HCT116 (cell line): ENCODE results near the gene NCBP1. TPM values are rescaled to one million over a fixed set of nuclear protein-coding genes. Genes with fewer than 3 reads are reported as not detected.

Experiments used
- ATAC-seq: fragments of 200-7000 bp; cut with Tn5 transposase; 2 replicates; pipeline ENCODE4 v1.9.1; 2020; ENCODE audit warnings: mild to moderate bottlenecking, moderate library complexity
- BruUV-seq: library from RNA; stranded (reverse); fragments of 400-500 nt; replicated peaks from 2 replicates; lab custom pipeline; 2021; lab: Mats Ljungman, UMichigan
- CTCF ChIA-PET: fragments of 300-600 bp; sonication (Branson Sonifier 250); formaldehyde crosslinking; loops from one replicate; lab custom pipeline; 2021; ENCODE audit warnings: antibody characterized with exemption; lab: Charles Lee
- POLR2A ChIA-PET: fragments of 300-600, 350-600 bp; sonication (Branson Sonifier 250); formaldehyde crosslinking; loops from one replicate; lab custom pipeline; 2021; ENCODE audit warnings: antibody characterized with exemption; lab: Charles Lee
- RAD21 ChIA-PET, 2 experiments: fragments of 300-600 bp; sonication (Branson Sonifier 250); formaldehyde crosslinking; loops; one replicate each; lab custom pipeline; 2023; ENCODE audit warnings: low total read pairs in 2 of 2; ENCODE audit not compliant: uncharacterized antibody in 2 of 2, unreplicated experiment in 2 of 2, low non-redundant PET in 1 of 2; lab: Charles Lee
- DNase-seq: peaks from one replicate; pipeline ENCODE4 v3.0.0-alpha.2; 2010; ENCODE audit warnings: low read depth, low spot score
- H2AFZ ChIP-seq: fragments of 200-600 bp; shearing (Covaris generic), sonication (generic); 2 replicates; pipeline ENCODE4 v1.6.1; 2017; ENCODE audit warnings: low read depth, mixed run types, mixed read lengths, antibody characterized with exemption, low read length; ENCODE audit not compliant: poor library complexity, severe bottlenecking
- H3K27ac ChIP-seq: 2 replicates; pipeline ENCODE4 v1.5.1; 2012; ENCODE audit warnings: low read depth, low read length
- H3K27me3 ChIP-seq: fragments of 200-600 bp; sonication (generic); 2 replicates; pipeline ENCODE4 v1.6.1; 2016; ENCODE audit warnings: mixed run types, low read length, mixed read lengths; ENCODE audit not compliant: insufficient read depth
- H3K36me3 ChIP-seq, 2 experiments: fragments of 200-500 bp in 1 of 2; fragments of 200-600 bp in 1 of 2; sonication (Bioruptor generic) in 1 of 2; sonication (generic) in 1 of 2; 2 replicates each; pipeline versions ENCODE4 v1.5.1 to v1.6.1; 2014 to 2016; ENCODE audit warnings: low read length in 2 of 2, inconsistent platforms in 1 of 2, mixed read lengths in 1 of 2, mixed run types in 1 of 2; ENCODE audit not compliant: insufficient read depth in 2 of 2, control insufficient read depth in 1 of 2
- H3K4me1 ChIP-seq, 2 experiments: fragments of 200-600 bp in 1 of 2; sonication (generic) in 1 of 2; 2 replicates each; pipeline versions ENCODE4 v1.5.1 to v1.6.1; 2012 to 2017; ENCODE audit warnings: low read length in 2 of 2, inconsistent platforms in 1 of 2, mild to moderate bottlenecking in 1 of 2, mixed read lengths in 1 of 2, mixed run types in 1 of 2, moderate library complexity in 1 of 2; ENCODE audit not compliant: insufficient read depth in 2 of 2, control insufficient read depth in 1 of 2
- H3K4me2 ChIP-seq: fragments of 200-600 bp; sonication (generic); 2 replicates; pipeline ENCODE4 v1.6.1; 2017; ENCODE audit warnings: mixed run types, low read length, mixed read lengths
- H3K4me3 ChIP-seq, 2 experiments: fragments of 200-600 bp in 1 of 2; sonication (generic) in 1 of 2; replicated peaks in 1 of 2; 2 replicates each; pipeline ENCODE4 v1.5.1; 2011 to 2016; ENCODE audit warnings: low read length in 2 of 2, control low read depth in 1 of 2, low read depth in 1 of 2, mild to moderate bottlenecking in 1 of 2, mixed read lengths in 1 of 2, mixed run types in 1 of 2
- H3K79me2 ChIP-seq: fragments of 200-600 bp; sonication (generic); 2 replicates; pipeline ENCODE4 v1.6.1; 2017; ENCODE audit warnings: mild to moderate bottlenecking, mixed run types, low read length, moderate library complexity, mixed read lengths; ENCODE audit not compliant: insufficient read depth
- H3K9ac ChIP-seq: fragments of 200-600 bp; sonication (generic); 2 replicates; pipeline ENCODE4 v1.6.1; 2016; ENCODE audit warnings: low read length, mixed read lengths
- H3K9me2 ChIP-seq: fragments of 200-600 bp; sonication (generic), shearing (Covaris generic); 2 replicates; pipeline ENCODE4 v1.6.1; 2017; ENCODE audit warnings: mixed run types, mild to moderate bottlenecking, moderate library complexity; ENCODE audit not compliant: insufficient read depth
- H3K9me3 ChIP-seq, 2 experiments: fragments of 200-500 bp in 1 of 2; fragments of 200-600 bp in 1 of 2; sonication (Bioruptor generic) in 1 of 2; sonication (generic) in 1 of 2; 2 replicates each; pipeline ENCODE4 v1.6.1; 2014 to 2017; ENCODE audit warnings: low read length in 2 of 2, mixed read lengths in 2 of 2, inconsistent platforms in 1 of 2, low read depth in 1 of 2, mild to moderate bottlenecking in 1 of 2, mixed run types in 1 of 2, moderate library complexity in 1 of 2; ENCODE audit not compliant: control insufficient read depth in 1 of 2, insufficient read depth in 1 of 2
- H4K20me1 ChIP-seq: fragments of 200-600 bp; sonication (generic), shearing (Covaris generic); 2 replicates; pipeline ENCODE4 v1.6.1; 2017; ENCODE audit warnings: mixed run types, mild to moderate bottlenecking, moderate library complexity; ENCODE audit not compliant: insufficient read depth
- EZH2 ChIP-seq: fragments of 200-600 bp; sonication (generic); IDR thresholded peaks from 2 replicates; pipeline ENCODE4 v1.6.1; 2017; ENCODE audit warnings: antibody characterized with exemption, mixed run types
- EZH2phosphoT487 ChIP-seq: fragments of 200-600 bp; IDR thresholded peaks from 2 replicates; pipeline ENCODE4 v1.6.1; 2018; ENCODE audit warnings: antibody characterized with exemption, borderline replicate concordance
- POLR2AphosphoS5 ChIP-seq: IDR thresholded peaks from 2 replicates; pipeline ENCODE4 v1.6.1; 2011; ENCODE audit warnings: mild to moderate bottlenecking, low read depth, low read length, moderate library complexity
- RAD21 ChIP-seq: IDR thresholded peaks from 2 replicates; pipeline ENCODE4 v1.6.1; 2012; ENCODE audit warnings: low read depth, mild to moderate bottlenecking
- SP1 ChIP-seq: IDR thresholded peaks from 2 replicates; pipeline ENCODE4 v1.6.1; 2012; ENCODE audit warnings: low read depth
- ZFX ChIP-seq: fragments of 450-650 bp; IDR thresholded peaks from 2 replicates; pipeline ENCODE4 v1.6.1; 2017
- intact Hi-C: fragments of 100-400 bp; cut with micrococcal nuclease; formaldehyde crosslinking; loops from 2 replicates; pipeline ENCODE4 v1.10.0; 2022
- total RNA-seq: library from RNA; stranded (reverse); gene quantifications from one replicate; pipeline ENCODE4 v1.2.1, GENCODE V29; 2021; ENCODE audit not compliant: unreplicated experiment
- TF ChIP-seq, protein P1 (sequence below), 3 experiments: fragments of 200-600 bp in 1 of 3; sonication (generic) in 1 of 3; IDR thresholded peaks in 2 of 3; conservative IDR thresholded peaks in 1 of 3; 2 replicates each; pipeline ENCODE4 v1.5.1; 2012 to 2017; ENCODE audit warnings: low read depth in 2 of 3, low read length in 2 of 3, antibody characterized with exemption in 1 of 3, borderline replicate concordance in 1 of 3, control low read depth in 1 of 3, mild to moderate bottlenecking in 1 of 3, mixed read lengths in 1 of 3, mixed run types in 1 of 3, moderate library complexity in 1 of 3; ENCODE audit not compliant: insufficient read depth in 1 of 3

The NCBP1 gene
- total RNA-seq, 1 experiment from 2014 or later = 32.9 TPM

DNA sequence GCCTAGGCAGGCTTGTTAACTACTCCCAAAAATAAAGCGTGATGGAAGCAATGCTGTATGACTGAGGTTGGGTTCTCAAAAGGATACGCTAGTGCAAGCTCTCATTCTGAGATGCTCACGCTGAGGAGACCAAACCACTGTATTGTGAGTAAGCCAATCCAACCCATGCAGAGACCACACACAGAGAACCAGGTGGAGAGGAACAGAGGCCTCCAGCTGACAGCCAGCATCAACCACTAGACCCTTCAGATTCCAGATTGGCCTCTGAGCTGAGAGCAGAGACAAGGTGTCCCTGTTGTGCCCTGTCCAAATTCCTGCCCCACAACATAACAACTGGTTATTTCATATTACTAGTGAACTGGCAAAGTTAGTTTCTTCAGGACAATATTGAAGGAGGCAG is 5.0 kb upstream of the NCBP1 start:
- RAD21 ChIA-PET = no interaction called here
- Histone ChIP-seq H3K79me2 (peaks cover 38% of the 10 kb centered on the region), H3K27ac (no peak overlapping the region), H3K9me3 (no peaks in the 10 kb centered on the region), H3K9ac (no peak overlapping the region), H3K9me2 (no peaks in the 10 kb centered on the region), H3K4me2 (no peak overlapping the region), H4K20me1 (no peaks in the 10 kb centered on the region), H3K4me1 (peaks cover 3 to 8% of the 10 kb centered on the region in 2 experiments; a peak in 2 of 4 replicates), H3K27me3 (no peaks in the 10 kb centered on the region), H3K4me3 (no peak overlapping the region), H2AFZ (no peak overlapping the region), H3K36me3 (peaks cover 2 to 9% of the 10 kb centered on the region in 2 experiments; a peak in 3 of 4 replicates)
- CTCF ChIA-PET = interaction anchor here (0.8 kb wide), 1 partner anchor 10 kb away, joined by 3 read pairs; no protein-coding TSS in a partner anchor
- TF ChIP-seq ZFX (no peak), EZH2 (no peak)
- DNase-seq = no peak
- POLR2A ChIA-PET = no interaction called here
- intact Hi-C loops = no loop called here
- no TSS peak for BruUV-seq
- no peak for ATAC-seq

DNA sequence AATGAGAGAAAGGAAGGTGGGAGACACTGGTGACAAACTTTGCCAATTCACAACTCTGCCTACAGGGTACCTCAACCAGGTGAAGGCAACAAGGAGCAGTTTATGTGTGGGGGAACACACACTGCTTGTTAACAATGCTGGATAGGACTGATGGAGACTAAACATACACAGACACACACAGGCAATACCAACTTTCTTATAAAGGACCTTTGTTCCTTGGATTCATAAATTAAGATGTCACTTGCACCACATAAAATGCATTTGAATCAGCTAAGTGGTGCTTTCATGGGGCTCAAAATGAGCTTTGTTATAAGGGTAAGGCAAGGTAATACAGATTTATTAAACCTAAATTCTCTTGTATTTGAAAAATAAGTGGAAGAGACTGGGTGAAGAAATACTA is 4.5 kb upstream of the NCBP1 start:
- H3K27me3 ChIP-seq = no peaks in the 10 kb centered on the region
- DNase-seq (no peak), ATAC-seq (no peak)
- TF ChIP-seq EZH2phosphoT487 = no peak
- TF ChIP-seq, protein P1, sequence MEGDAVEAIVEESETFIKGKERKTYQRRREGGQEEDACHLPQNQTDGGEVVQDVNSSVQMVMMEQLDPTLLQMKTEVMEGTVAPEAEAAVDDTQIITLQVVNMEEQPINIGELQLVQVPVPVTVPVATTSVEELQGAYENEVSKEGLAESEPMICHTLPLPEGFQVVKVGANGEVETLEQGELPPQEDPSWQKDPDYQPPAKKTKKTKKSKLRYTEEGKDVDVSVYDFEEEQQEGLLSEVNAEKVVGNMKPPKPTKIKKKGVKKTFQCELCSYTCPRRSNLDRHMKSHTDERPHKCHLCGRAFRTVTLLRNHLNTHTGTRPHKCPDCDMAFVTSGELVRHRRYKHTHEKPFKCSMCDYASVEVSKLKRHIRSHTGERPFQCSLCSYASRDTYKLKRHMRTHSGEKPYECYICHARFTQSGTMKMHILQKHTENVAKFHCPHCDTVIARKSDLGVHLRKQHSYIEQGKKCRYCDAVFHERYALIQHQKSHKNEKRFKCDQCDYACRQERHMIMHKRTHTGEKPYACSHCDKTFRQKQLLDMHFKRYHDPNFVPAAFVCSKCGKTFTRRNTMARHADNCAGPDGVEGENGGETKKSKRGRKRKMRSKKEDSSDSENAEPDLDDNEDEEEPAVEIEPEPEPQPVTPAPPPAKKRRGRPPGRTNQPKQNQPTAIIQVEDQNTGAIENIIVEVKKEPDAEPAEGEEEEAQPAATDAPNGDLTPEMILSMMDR (IDR thresholded peaks at IDR 0.05 in 2 of 3, conservative IDR thresholded peaks at IDR 0.05 in 1 of 3; ENCODE audit: borderline replicate concordance in 1 of 3, insufficient read depth in 1 of 3, low read depth in 2 of 3, low read length in 2 of 3) = 0 out of 6 replicates have a peak, but pooled peaks of 1 of the 3 experiments have one; percentile 3
- TF ChIP-seq RAD21 = no peak
- TF ChIP-seq POLR2AphosphoS5 = no peak
- no peak for TF ChIP-seq SP1
- ChIA-PET POLR2A (no interaction called here), RAD21 (no interaction called here), CTCF (no interaction called here)
- no peak overlapping the region for H3K4me3 ChIP-seq
- no TSS peak for BruUV-seq
- peaks cover 43% of the 10 kb centered on the region for H3K79me2 ChIP-seq
- H3K9ac ChIP-seq = no peak overlapping the region
- no peak overlapping the region for H3K4me2 ChIP-seq
- H3K36me3 ChIP-seq = peaks cover 2 to 6% of the 10 kb centered on the region in 2 experiments; a peak in 3 of 4 replicates
- H4K20me1 ChIP-seq = no peaks in the 10 kb centered on the region
- no peaks in the 10 kb centered on the region for H3K9me2 ChIP-seq
- intact Hi-C loops = no loop called here
- H3K4me1 ChIP-seq = peaks cover 3 to 8% of the 10 kb centered on the region in 2 experiments; a peak in 2 of 4 replicates
- no peaks in the 10 kb centered on the region for H3K9me3 ChIP-seq
- no peak overlapping the region for H3K27ac ChIP-seq
- H2AFZ ChIP-seq = no peak overlapping the region
